ENCODE measurements around the gene MAPRE2.

Gene MAPRE2

GRCh38 chr18:35002120-35002519, 39.1 kb upstream of the MAPRE2 start:
- no peak for TF ChIP-seq CTCF (conservative IDR thresholded peaks at IDR 0.05; ENCODE audit: low read depth, low read length)
- no peak for DNase-seq (ENCODE audit: low read depth)
- no peak overlapping the region for H3K4me3 ChIP-seq (ENCODE audit: low read length)

- peak; percentile 31 for DNase-seq (ENCODE audit: low read depth)
- peak; percentile 63 for TF ChIP-seq CTCF (conservative IDR thresholded peaks at IDR 0.05; ENCODE audit: low read depth, low read length)
- H3K4me3 ChIP-seq (ENCODE audit: low read length) = no peak overlapping the region
Observed at GRCh38 chr18:35005963-35006577, 35.1 kb upstream of the MAPRE2 start.

- TF ChIP-seq CTCF (conservative IDR thresholded peaks at IDR 0.05; ENCODE audit: low read depth, low read length) = no peak
- H3K4me3 ChIP-seq (ENCODE audit: low read length) = no peak overlapping the region
- no peak for DNase-seq (ENCODE audit: low read depth)
Observed at GRCh38 chr18:35010156-35010555, 31.1 kb upstream of the MAPRE2 start.

- DNase-seq (ENCODE audit: low read depth) = no peak
- no peak overlapping the region for H3K4me3 ChIP-seq (ENCODE audit: low read length)
- TF ChIP-seq CTCF (conservative IDR thresholded peaks at IDR 0.05; ENCODE audit: low read depth, low read length) = no peak
Observed at GRCh38 chr18:35010993-35011392, 30.2 kb upstream of the MAPRE2 start.

- no peak for TF ChIP-seq CTCF (conservative IDR thresholded peaks at IDR 0.05; ENCODE audit: low read depth, low read length)
- no peak overlapping the region for H3K4me3 ChIP-seq (ENCODE audit: low read length)
- DNase-seq (ENCODE audit: low read depth) = no peak
Observed at GRCh38 chr18:35019933-35020332, 21.3 kb upstream of the MAPRE2 start.

- peak; percentile 60 for DNase-seq (ENCODE audit: low read depth)
- H3K4me3 ChIP-seq (ENCODE audit: low read length) = no peak overlapping the region
- no peak for TF ChIP-seq CTCF (conservative IDR thresholded peaks at IDR 0.05; ENCODE audit: low read depth, low read length)
Observed at GRCh38 chr18:35022426-35023001, 18.7 kb upstream of the MAPRE2 start.

GRCh38 chr18:35024196-35024595, 17.0 kb upstream of the MAPRE2 start:
- no peak overlapping the region for H3K4me3 ChIP-seq (ENCODE audit: low read length)
- TF ChIP-seq CTCF (conservative IDR thresholded peaks at IDR 0.05; ENCODE audit: low read depth, low read length) = no peak
- DNase-seq (ENCODE audit: low read depth) = no peak

Data from retinal pigment epithelial cell (primary cell).